Measurements from ENCODE around the gene SDSL.
A peak's percentile ranks its signal among the peaks of the same experiment; 100 is the strongest.

Gene SDSL

DNA sequence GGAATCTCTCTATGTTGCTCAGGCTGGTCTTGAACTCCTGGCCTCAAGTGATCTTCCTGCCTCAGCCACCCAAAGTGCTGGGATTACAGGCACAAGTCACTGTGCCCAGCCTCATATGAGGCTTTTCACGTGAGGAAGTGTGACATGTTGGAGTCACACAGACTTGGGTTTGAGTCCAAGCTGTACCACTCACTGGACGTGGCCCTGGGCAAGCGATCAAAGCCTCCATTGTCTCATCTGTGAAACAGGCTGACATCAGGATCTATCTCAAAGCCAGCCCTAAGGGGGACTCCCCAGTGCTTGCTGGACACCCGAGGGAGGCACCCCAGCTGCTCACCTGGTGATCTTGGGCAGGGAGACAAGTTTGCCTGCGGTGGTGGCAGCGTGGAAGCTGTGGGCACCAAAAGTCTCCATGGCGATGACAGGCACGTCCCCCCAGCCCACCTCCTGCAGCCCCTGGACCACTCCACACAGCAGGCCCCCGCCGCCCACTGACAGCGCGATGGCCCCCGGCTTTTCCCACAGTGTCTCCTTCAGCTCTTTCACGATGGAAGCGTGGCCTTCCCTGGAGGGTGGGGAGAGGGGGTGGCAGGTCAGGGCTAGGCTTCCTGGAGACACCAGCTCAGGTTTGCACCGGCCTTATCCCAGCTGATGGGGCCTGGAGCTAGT is 25.2 kb upstream of the SDSL start:
- DNase-seq, result no peak

DNA sequence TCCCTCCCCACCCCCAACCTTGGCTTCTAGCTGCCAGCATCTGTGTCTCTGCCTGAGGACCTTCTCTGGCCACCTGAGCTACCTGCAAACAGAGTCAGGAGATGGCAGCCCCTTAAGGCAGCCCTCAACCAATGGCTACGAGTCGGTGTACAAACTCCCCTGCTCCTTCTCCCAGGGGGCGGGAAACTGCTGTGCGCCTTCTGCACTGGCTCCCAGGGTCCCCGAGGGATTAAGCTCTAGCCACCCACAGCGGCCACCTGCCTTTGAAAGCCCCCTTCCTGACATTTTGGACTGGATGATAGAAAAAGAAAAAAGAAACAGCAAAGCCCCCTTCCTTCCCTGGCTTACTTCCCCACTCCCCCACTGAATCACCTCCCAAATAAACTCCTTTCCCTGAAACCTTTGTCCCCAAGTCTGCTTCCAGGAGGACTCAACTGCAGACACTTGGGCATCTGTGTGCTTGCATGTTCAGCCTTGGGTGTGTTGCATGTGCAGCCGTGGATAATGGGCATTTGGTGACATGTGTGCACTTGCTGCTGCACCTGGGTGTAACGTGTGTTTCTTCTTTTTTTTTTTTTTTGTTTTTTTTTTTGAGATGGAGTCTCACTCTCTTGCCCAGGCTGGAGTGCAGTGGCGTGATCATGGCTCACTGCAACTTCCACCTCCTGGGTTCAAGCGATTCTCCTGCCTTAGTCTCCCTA is 24.5 kb upstream of the SDSL start:
- no peak for DNase-seq

DNA sequence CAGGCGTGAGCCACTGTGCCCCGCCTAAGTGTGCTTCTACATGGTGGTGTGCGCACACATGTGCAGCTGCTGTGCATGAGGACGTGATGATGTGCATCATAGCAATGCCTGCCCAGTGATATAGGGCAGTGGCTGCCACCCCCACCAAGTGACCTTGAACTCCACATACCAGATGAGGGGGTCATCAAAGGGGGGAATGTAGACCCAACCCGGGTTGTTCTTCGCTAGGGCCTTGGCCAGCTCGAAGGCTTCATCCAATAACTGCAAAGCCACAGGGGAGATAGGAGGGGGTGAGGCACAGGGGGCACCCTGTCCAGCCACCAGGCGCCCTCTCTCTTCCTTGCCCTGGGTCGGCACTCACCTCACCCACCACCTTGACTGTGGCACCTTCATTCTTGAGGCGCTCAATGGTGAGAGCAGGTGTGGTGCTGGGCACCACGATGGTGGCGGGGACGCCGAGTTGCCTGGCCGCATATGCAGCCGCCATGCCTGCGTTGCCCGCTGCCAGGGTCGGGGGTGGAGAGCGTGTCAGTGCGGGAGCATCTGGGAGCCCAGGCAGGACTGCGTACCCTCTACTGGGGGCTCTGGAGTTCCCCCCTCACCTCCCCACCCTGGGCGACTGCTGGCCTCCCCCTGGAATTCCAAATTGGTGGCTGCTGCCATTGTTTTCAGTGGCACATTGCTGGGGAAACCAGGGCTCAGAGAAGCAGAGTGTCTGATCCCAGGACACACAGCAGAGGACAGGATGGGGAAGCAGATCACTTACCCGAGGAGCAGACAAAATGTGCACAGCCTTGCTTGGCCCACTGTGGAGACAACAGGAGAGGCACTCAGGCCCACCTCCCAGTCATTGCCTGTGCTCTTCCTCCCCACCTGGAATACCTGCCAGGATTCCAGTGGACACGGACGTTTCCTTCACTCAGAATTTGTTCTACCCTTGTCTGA is 23.6 kb upstream of the SDSL start:
- DNase-seq, result no peak

DNA sequence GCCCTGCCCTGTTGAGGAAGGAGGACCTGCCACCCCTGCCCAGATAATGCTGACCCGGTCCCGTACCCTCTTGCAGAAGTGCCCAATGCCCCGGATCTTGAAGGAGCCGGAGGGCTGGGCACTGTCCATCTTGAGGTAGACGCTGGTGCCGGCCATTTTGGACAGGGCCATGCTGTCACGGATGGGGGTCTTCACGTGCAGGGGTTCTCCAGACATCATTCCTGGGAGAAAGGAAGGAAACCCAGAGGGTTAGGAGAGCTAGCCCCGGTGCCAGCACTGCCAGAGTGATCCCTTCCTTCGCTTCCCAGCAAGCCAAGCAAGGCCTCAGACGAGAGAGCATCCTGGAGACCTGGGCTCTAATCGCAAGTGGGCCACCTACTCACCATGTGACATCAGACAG is 22.7 kb upstream of the SDSL start:
- DNase-seq, result no peak

DNA sequence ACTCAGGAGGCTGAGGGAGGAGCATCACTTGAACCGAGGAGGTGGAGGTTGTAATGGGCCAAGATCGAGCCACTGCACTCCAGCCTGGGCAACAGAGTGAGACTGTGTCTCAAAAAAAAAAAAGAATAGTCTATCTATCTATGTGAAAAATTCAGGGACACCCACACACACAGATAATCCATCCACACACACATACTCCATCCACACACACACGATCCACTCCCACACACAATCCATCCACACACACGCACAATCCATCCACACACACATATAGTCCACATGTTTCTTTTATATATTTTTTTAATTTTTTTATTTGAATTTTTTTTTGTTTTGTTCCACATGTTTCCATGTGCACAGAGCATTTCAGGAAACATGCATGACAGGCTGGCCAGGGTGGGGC is 21.8 kb upstream of the SDSL start:
- DNase-seq, result no peak

DNA sequence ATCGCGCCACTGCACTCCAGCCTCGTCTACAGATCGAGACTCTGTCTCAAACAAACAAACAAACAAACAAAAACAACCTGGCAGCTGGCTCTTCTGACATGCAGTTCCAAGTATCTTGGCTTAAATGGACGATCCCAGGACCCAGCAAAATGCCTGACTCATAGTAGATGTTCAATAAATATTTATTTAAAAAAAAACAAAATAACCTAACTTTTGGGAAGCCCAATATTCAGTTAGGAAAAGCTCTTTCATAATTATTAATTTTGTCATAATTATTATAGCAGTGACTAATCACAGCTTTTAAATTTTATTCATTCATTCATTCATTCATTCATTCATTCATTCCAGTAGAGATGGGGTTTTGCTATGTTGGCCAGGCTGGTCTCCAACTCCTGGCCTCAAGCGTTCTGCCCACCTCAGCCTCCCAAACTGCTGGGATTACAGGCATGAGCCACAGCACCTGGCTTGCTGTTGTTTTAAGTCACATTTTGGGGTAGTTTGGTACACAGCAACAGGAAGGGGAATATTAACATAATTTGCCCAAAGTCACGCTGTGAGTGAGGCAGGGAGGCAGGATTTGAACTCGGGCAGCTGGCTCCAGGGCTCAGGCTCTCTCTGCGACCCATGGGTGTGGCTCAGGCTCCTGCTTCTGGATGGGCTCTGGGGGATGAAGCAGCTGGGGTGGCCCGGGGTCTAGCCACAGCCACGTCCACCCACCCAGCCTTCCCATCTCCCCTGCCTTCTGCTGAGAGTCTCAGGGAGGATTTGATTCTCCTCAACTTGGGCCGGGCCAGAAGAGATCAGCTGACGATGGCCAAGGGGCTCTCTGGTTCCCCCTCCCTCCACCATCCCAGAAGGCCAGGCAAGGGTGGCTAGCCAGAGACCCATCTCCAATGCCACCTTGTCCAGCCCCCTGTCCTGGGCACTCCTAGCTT is 20.8 kb upstream of the SDSL start:
- no peak for DNase-seq

DNA sequence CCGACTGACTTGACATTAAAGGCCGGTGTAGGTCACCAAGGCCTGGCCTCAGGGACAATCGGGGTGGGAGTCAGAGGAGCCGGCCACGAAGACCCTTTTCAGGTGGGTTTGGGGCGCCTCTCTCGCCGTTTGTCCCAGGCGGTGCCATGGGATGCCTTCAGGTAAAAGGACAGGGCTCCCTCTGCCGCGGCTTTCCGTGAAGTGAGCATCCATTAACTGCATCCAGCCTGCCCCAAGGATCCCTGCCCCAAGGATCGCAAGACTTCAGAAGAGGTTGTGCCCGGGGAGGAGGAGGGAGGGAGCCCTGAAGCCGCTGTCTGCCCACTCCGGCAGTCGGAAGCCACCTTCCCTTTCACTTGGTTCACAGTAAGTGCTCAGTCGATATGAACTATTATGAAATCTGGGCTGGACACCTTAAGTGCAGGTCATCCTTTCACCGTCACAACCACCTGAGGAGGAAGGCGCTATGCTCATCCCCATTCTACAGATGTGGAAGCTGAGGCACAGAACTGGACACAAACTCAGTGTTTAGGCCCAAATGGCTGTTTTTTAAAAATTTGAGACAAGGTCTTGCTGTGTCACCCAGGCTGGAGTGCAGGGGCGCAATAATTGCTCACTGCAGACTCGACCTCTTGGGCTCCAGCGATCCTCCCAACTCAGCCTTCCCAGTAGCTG is 19.5 kb upstream of the SDSL start:
- no peak for DNase-seq

DNA sequence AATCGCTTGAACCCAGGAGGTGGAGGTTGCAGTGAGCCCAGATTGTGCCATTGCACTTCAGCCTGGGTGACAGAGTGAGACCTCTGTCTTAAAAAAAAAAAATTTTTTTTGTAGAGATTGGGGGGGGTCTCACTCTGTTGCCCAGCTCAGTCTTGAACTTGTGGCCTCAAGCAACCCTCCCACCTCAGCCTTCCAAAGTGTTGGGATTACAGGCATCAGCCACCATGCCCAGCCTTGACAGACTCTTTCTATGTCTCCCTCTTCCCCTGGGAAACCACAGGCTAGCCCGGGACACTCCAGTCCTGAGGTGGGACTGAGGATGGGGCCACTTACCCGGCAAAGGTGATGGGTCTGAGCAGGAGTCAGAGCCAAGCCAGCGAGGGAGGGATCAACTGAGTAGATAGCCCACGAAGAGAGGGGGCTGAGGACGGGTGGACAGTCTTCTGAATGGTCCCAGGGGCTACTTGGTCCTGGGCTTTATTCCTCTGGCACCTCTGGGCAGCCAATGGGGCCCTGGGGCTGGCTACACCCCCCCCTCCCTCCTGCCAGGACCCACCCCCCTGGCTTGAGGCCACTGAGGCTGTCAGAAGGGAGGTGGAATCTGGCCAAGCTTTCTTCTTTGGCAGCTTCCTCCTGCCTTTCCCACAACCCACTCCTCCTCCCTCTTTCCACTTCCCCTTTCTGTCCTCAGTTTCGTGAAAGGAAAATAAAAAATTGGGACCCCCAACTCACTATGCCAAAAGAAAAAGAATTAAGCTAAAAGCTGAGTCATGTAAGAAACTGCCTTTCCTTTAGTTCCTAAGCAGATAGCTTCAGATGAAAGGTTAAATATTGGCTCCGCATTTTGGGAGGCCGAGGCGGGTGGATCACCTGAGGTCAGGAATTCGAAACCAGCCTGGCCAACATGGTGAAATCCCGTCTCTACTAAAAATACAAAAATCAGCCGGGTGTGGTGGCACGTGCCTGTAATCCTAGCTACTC is 18.5 kb upstream of the SDSL start, which contains the start of gene SDS:
Gene SDS, minus strand, starts transcription at position 453 of the 981 bp plus-strand sequence. CDS start 4,179 bp downstream, outside the sequence.
- DNase-seq, result no peak

DNA sequence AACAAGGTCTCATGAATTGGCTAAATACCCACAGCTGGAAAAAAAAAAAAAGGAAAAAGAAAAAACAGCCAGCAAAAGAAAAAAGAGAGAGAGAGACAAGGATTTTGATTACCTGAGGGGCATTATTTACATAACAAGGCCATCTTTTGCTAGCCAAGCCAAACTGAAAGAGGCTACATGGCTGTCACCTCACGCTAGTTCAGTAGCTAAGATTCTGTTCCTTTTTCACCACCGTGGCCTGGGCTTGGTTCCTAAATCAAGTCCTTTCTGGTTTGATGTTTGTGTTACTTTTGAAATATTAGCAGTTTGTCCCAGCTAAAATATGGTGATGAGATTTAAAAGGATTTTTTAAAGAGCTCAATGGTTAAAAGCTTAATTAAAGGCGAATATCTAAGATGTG is 16.5 kb upstream of the SDSL start:
- DNase-seq, result no peak

DNA sequence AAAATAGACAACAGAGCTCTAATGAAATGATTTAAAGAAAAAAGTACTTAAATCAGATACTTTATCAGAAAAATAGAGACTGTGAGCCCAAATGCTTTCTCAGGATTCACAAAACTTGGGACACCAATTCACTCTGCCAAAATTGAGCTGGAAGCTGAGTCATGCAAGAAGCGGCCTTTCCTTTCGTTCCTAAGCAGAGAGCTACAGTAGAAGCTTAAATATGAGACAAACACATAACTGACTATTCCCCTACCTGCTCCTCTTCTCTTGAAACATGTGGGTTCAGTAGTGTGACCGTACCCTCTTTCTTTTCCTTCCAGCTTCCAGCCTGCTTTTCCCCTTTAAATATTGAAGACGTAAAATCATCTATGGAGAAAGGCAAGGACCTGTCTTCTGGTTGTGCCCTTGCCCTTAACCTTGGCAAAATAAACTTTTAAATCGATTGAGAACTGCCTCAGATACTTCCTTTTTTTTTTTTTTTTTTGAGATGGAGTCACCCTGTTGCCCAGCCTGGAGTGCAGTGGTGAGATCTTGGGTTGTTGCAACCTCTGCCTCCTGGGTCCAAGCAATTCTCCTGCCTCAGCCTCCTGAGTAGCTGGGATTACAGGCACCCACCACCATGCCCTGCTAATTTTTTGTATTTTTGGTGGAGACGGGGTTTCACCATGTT is 14.1 kb upstream of the SDSL start:
- no peak for DNase-seq

DNA sequence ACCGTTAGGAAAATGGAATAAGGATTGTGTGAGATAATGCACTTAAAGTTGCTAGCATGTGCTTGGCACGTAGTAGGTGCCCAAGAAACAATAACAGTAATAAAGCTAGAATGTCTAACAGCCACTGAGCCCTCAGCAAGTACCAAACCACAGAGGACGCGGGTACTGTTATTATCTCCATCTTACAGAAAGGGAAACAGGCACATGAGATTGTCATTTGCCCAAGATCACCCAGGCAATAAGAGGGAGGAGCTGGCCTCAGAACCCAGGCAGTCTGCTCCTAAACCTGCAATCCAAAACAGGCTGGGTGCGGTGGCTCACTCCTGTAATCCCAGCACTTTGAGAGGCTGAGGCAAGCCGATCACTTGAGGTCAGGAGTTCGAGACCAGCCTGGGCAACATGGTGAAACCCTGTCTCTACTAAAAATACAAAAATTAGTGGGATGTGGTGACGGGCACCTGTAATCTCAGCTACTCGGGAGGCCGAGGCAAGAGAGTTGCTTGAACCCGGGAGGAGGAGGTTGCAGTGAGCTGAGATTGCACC is 13.4 kb upstream of the SDSL start:
- DNase-seq, result no peak

DNA sequence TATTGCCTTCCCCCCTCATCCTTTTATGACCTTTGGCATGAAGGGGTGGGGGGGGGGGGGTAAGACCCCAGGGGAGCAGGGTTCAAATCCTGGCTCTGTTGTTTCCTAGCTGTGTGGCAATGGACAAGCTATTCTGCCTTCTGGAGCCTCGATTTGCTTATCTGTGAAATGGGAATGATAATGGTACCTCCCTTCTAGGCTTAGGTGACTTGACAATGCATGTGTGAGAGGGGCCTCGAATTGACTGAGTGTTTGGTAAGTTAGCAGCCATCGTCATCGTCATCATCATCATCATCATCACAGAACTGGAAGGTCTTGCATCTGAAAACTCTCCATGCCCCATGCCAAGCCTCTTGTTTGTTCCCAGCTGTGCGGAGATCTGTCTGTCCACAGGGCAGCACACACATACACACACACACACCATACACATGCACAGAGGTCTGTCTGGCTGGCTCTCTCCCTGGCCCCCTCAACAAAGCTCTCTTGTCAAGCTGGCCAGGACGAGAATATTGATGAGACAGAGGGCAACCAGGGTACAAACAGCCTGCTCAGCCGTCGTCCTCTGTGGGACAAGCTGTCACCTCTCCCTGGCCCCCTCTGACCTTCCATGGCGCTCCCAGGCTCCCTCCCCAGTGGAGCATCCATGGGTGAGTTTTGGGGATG is 12.6 kb upstream of the SDSL start:
- DNase-seq, result no peak

DNA sequence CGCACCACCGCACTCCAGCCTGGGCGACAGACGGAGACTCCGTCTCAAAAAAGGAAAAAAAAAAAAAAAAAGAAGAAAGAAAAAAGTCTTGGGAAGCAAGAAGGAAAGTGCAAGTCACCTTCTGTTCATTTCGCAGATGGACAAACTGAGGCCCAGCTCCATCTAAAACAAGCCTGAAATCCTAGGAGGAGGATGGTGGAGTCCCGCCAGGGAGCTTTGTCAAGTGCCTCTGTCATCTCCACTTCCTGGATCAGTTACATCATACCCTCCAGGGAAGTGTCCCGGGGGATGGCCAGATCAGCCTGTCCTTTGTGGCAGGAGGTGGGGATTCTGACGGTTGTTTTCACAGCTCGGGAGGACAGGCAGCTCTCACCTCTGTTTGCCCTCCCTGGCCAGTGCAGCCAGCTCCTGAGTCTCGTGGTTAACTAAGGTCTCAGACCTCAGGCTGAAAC is 8.7 kb upstream of the SDSL start:
- DNase-seq, result no peak

DNA sequence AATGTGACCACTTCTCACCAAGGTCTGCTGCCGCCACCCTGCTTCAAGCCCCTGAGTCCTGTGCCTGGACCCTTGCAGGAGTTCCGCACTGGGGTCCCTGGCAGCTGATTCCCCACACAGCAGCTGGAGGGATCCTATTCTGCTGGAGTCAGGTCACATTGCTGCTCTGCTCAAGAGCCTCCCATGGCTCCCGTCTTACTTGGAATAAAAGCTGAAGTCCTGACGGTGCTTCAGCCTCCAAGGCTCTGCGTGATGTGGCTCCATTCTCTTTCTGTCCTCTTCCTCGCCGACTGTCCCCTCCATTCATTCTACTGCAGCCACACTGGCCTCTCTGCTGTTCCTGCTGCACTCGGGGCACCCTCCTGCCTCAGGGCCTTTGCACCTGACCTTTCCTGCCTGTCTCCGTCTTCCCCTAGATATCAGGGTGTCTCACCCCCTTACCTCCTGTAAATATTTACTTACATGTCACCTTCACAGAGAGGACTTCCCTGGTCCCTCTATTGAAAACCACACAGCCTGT is 7.6 kb upstream of the SDSL start:
- no peak for DNase-seq

DNA sequence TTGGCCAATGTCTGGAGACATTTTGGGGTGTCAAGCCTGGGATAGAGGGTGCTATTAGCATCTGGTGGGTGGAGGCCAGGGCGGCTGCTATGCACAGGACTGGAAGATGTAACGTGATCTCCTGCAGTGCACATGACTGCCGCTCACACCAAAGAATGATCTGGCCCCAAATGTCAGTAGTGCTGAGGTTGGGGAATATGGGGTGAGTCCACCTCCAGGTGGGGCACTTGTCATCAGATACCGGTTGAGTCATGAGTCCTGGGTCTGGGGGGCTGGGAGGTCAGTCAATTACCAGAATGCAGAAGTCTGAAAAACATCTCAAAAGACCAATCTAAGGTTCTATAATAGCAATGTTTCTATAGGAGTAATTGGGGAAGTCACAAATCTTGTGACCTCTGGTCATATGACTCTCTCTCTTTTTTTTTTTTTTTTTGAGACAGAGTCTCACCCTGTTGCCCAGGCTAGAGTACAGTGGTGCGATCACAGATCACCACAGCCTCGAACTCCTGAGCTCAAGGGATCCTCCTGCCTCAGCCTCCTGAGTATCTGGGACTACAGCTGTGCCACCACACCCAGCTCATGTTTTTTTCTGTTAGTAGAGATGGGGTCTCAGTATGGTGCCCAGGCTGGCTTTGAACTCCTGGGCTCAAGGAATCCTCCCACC is 6.0 kb upstream of the SDSL start:
- DNase-seq, result peak; percentile 70

DNA sequence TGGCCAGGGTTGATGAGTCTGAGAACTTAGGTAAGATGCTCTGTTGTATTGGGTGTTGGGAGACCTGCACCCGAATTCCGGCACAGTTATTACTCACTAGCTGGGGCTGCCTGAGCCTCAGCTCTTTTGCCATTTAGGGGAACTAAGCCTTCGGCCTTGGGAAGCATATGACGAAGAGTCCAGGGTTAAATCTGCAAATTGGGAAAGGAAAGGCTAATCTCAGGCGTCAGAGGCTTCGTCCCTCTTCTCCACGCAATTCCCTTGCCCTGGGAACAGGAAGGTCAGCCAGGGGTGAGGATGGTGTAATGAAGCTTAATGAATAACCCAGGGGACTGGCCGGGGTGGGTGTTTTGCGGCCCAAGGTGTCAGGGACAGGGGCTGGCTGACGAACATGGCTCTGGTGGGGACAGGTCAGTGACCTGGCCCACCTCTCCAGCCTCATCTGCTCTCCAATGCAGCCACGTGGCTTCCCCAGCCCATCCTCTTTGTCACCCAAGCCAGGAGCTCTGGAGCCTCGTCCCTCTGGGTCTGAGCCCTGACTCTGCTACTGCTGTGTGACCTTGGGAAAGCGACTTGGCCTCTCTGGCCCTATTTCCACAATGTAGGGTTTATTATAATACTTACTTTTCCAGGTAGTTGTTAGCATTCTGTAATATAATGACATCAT is 3.8 kb upstream of the SDSL start:
- no peak for DNase-seq

DNA sequence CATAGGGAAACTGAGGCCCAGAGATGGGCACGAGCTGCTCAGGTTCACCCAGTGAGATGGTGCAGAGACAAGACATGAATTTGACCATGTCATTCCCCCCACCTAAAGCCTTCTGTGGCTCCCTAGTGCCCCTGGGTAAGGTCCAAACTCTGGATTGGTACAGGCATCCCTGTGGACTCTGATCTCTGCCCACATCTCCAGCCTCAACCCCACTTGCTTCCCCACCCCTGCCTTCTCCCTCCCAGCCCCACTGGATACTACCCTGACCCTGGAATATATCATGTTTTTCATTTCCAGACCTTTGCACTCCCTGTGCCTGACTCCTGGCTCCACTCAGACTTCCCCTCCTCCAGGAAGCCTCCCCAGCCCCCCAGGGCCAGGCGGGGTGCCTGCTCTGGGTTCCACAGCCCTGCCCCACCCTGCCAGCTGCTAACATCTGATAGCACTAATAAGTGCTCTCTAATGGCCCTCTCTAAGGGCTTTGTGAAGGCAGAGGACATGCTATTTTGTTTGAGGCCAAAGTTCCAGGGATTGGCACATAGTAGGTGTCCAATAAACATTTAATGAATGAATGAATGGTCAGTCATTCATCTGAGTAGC is 1.1 kb upstream of the SDSL start:
- no peak for DNase-seq
